Upper lobe of right lung (tissue), 1 donor: Measurements from ENCODE around the gene KLHL41. TPM values are rescaled to one million over a fixed set of nuclear protein-coding genes. Genes with fewer than 3 reads are reported as not detected.

Source experiments
- ATAC-seq: fragments of 200-7000 bp; cut with Tn5 transposase; one replicate; pipeline ENCODE4 v1.9.1; 2020; ENCODE audit warnings: mild to moderate bottlenecking, moderate library complexity
- DNase-seq: peaks from one replicate; pipeline ENCODE4 v3.0.0-alpha.2; 2020
- H3K27ac ChIP-seq: fragments of 200-600 bp; one replicate; pipeline ENCODE4 v1.8.0; 2022
- H3K27me3 ChIP-seq: fragments of 200-600 bp; one replicate; pipeline ENCODE4 v1.8.0; 2022; ENCODE audit warnings: mild to moderate bottlenecking
- H3K36me3 ChIP-seq: fragments of 200-600 bp; one replicate; pipeline ENCODE4 v1.8.0; 2022
- H3K4me1 ChIP-seq: fragments of 200-600 bp; one replicate; pipeline ENCODE4 v1.8.0; 2022
- H3K4me3 ChIP-seq: fragments of 200-600 bp; one replicate; pipeline ENCODE4 v1.8.0; 2022; ENCODE audit warnings: mild to moderate bottlenecking
- H3K9me3 ChIP-seq: fragments of 200-600 bp; one replicate; pipeline ENCODE4 v1.8.0; 2022
- intact Hi-C: fragments of 100-400 bp; cut with DNase I; formaldehyde crosslinking; loops from one replicate; pipeline ENCODE4 v1.11.0; 2022
- long read RNA-seq: library from polyadenylated mRNA; unstranded; transcript quantifications from one replicate; pipeline ENCODE4 v2.0.0, GENCODE V29; 2021
- total RNA-seq: library from RNA; stranded (reverse); fragmentation: NEBNext Ultra II Directional; extraction: Animal tissue kit (Norgen Biotek cat#: 25700); gene quantifications from one replicate; pipeline ENCODE4 v1.2.1, GENCODE V29; 2021
- TF ChIP-seq, protein P1 (sequence below): fragments of 200-600 bp; IDR thresholded peaks from one replicate; pipeline ENCODE4 v1.8.0; 2022; ENCODE audit warnings: antibody characterized with exemption
- donor health status: DM: no; HTN: yes; CAD: no; lungs with severe emphysema.

Gene KLHL41
- total RNA-seq = 0.61 TPM
- long read RNA-seq = 0 reads

GRCh38 chr2:169509298-169509885, at the start of gene KLHL41:
KLHL41 (plus strand) TSS chr2:169509702; CDS start chr2:169509779, 77 bp downstream.
- H3K4me1 ChIP-seq = peaks cover 4% of the 10 kb centered on the region
- intact Hi-C loops = no loop called here
- H3K4me3 ChIP-seq = no peak within 1 kb of the TSS
- H3K27me3 ChIP-seq = no peaks in the 10 kb centered on the region
- H3K36me3 ChIP-seq = no peaks in the 10 kb centered on the region
- no peaks in the 10 kb centered on the region for H3K9me3 ChIP-seq
- ATAC-seq = no peak
- H3K27ac ChIP-seq = no peak within 1 kb of the TSS
- TF ChIP-seq, protein P1, sequence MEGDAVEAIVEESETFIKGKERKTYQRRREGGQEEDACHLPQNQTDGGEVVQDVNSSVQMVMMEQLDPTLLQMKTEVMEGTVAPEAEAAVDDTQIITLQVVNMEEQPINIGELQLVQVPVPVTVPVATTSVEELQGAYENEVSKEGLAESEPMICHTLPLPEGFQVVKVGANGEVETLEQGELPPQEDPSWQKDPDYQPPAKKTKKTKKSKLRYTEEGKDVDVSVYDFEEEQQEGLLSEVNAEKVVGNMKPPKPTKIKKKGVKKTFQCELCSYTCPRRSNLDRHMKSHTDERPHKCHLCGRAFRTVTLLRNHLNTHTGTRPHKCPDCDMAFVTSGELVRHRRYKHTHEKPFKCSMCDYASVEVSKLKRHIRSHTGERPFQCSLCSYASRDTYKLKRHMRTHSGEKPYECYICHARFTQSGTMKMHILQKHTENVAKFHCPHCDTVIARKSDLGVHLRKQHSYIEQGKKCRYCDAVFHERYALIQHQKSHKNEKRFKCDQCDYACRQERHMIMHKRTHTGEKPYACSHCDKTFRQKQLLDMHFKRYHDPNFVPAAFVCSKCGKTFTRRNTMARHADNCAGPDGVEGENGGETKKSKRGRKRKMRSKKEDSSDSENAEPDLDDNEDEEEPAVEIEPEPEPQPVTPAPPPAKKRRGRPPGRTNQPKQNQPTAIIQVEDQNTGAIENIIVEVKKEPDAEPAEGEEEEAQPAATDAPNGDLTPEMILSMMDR = no peak
- no peak for DNase-seq

GRCh38 chr2:169461143-169461542, 48.4 kb upstream of the KLHL41 start:
- DNase-seq = no peak
- intact Hi-C loops = no loop called here
- no peak overlapping the region for H3K4me3 ChIP-seq
- H3K4me1 ChIP-seq = no peaks in the 10 kb centered on the region
- no peaks in the 10 kb centered on the region for H3K36me3 ChIP-seq
- TF ChIP-seq, protein P1 = no peak
- no peak for ATAC-seq
- no peak overlapping the region for H3K27ac ChIP-seq
- no peaks in the 10 kb centered on the region for H3K27me3 ChIP-seq
- no peaks in the 10 kb centered on the region for H3K9me3 ChIP-seq

- TF ChIP-seq, protein P1 = no peak
- intact Hi-C loops = no loop called here
- no peak overlapping the region for H3K27ac ChIP-seq
- H3K9me3 ChIP-seq = no peaks in the 10 kb centered on the region
- H3K4me3 ChIP-seq = no peak overlapping the region
- DNase-seq = no peak
- no peak for ATAC-seq
- no peaks in the 10 kb centered on the region for H3K36me3 ChIP-seq
- no peaks in the 10 kb centered on the region for H3K4me1 ChIP-seq
- H3K27me3 ChIP-seq = no peaks in the 10 kb centered on the region
Observed at GRCh38 chr2:169462896-169463695, 46.4 kb upstream of the KLHL41 start.

DNA sequence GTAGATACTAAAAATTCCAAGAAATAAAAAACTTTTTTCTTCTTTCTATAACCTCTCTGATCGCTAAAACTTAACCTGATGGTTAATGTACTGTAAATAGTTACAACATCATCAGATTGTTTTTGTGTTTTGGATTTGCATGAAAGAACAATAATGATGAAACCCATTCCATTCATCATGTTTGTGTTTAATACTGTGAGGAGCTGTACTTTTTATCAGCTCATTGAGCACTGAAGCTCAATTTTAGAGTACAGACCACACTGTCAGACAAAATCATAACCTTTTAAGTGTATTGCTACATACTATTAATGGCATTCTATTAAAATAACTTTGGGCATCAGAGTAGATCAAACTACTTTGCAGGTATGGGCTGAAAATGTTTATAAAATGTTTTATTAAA, 45.0 kb upstream of the KLHL41 start:
- intact Hi-C loops = no loop called here
- no peaks in the 10 kb centered on the region for H3K9me3 ChIP-seq

GRCh38 chr2:169464882-169465281, 44.6 kb upstream of the KLHL41 start:
- TF ChIP-seq, protein P1 = no peak
- intact Hi-C loops = no loop called here
- no peak overlapping the region for H3K27ac ChIP-seq
- H3K27me3 ChIP-seq = no peaks in the 10 kb centered on the region
- H3K4me1 ChIP-seq = no peaks in the 10 kb centered on the region
- DNase-seq (no peak), ATAC-seq (no peak)
- no peaks in the 10 kb centered on the region for H3K9me3 ChIP-seq
- no peak overlapping the region for H3K4me3 ChIP-seq
- no peaks in the 10 kb centered on the region for H3K36me3 ChIP-seq

More for the DNA sequence above, 45.0 kb upstream of the KLHL41 start:
- Histone ChIP-seq H3K4me3 (no peak overlapping the region), H3K27me3 (no peaks in the 10 kb centered on the region), H3K36me3 (no peaks in the 10 kb centered on the region), H3K4me1 (no peaks in the 10 kb centered on the region), H3K27ac (no peak overlapping the region)
- ATAC-seq (no peak), DNase-seq (no peak)
- TF ChIP-seq, protein P1 = no peak
